GM21526 (cell line): ENCODE data around the gene LSM6.

ENCODE experiments used
- ATAC-seq: cut with Tn5 transposase; IDR thresholded peaks from one replicate; pipeline ENCODE4 v1.9.1; 2021; ENCODE audit warnings: moderate library complexity; ENCODE audit not compliant: unreplicated experiment, low FRiP score

LSM6 gene

DNA sequence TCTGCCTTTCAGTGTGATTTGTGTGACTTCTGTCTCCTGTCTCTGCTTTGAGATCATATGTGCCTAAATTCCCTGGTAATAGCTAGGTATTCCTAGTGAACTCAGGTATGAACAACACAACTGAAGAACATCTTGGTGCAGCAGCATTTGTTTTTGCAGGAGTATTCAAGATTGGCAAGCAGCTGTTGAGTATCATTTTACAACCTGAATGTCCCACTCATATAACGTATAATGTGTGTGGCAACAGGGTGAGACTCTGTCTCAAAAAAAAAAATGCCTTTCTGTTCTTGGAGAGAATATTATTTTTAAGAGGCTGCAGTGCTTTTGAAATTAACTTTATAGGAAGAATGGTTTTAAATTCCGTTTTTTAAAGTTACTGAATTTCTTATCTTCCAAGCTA lies 7.7 kb downstream of the LSM6 start:
- no peak for ATAC-seq

- no peak for ATAC-seq
Observed at GRCh38 chr4:146186041-146186440, 10.5 kb downstream of the LSM6 start.

- no peak for ATAC-seq
Observed at GRCh38 chr4:146186596-146186995, 11.1 kb downstream of the LSM6 start.

DNA sequence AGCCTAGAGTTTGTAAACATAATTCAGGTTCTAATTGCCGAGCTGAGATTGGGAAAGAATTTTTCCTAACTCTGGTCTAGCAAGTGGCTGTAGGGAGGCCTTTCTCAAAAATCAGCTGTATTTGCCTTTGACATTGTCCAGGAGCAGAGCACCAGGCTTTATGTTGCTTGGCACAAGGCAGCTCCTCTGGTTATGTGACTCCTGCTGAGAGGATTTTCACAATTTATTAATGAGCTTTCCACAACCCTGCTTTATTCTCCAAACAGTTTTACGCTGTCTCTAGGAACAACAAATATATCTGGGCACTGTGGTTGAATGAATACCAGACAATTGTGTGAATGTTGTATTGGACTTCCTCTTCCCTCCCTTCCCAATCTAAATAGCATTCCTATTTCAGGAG lies 14.9 kb downstream of the LSM6 start:
- no peak for ATAC-seq

DNA sequence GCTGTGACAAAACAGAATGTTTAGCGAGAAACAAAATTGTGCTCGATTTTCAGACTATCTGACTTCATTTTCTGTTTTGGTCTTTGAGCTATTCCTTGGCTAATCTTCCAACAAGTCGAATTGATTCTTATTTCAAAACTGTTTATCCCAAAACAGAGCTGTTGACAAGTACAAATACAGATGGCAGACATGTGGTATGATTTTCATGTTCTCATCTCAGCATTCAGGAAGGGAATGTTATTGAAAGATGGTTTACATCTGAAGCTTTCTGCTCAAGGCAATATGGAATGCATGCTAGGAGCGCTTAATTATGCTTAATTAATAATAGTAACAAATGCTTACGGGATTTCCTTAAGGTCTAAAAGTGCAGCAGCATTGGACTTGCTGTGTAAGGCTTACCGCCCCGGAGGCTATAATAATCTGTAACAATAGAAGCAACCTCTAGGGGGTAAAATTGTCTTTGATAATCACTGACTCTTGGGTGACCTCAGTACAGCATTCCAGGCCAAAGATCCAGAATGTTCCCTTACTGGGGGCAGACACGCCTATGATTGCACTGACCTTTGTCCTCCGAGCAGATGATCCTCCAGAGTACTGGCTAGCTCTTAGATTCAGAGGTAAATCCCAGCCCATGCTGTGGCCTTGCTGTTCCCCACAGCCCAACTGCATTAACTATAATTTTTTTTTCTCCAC lies 16.4 kb downstream of the LSM6 start:
- no peak for ATAC-seq

GRCh38 chr4:146193628-146194027 lies 18.1 kb downstream of the LSM6 start:
- ATAC-seq = no peak

- ATAC-seq = no peak
Observed at GRCh38 chr4:146194212-146194611, 18.7 kb downstream of the LSM6 start.

GRCh38 chr4:146202665-146203064 lies 27.1 kb downstream of the LSM6 start:
- no peak for ATAC-seq

GRCh38 chr4:146207410-146207809 lies 31.9 kb downstream of the LSM6 start:
- no peak for ATAC-seq

GRCh38 chr4:146210890-146211289 lies 35.4 kb downstream of the LSM6 start:
- ATAC-seq = no peak

DNA sequence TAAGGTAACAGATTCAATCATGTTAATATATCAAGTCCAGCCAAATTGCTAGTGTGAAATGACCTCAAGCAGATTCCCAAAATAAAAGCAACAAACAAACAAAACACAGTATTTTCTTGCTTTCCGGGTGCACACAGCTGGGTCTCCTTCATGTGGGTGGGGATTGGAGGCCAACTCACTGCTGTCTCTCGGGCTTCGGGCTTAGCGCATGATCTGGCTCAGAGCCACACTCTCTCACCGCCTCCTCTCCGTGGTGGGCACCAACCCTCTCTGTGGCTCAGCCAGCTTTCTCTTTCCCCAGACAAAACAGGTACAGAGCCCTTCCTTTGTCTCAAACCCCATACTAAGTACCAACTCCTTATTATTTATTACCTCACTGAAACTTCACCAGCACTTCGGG lies 35.9 kb downstream of the LSM6 start:
- no peak for ATAC-seq

GRCh38 chr4:146212781-146213180 lies 37.3 kb downstream of the LSM6 start:
- no peak for ATAC-seq

DNA sequence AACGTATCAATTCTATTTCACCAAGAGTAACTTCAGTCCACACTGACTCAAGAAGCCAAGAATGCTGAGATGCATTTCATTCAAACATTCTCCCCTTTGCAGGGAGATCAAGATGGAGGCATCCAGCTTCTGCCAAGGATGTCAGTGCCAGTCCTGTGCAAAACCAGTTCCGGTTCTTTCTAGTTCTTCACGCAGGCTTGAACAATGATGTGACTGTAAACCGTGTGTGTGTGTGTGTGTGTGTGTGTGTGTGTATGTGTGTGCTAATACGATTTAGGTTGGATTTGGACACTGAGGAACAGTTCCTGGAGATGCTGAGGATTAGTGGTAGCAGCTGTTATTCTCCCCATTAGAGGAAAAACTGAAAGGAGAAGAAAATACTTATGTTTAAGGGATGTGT lies 38.7 kb downstream of the LSM6 start, which contains the start of gene REELD1:
Gene REELD1 (plus strand): TSS at position 301 of the 400 bp plus-strand sequence. CDS start 2,415 bp downstream, outside the sequence.
- no peak for ATAC-seq

DNA sequence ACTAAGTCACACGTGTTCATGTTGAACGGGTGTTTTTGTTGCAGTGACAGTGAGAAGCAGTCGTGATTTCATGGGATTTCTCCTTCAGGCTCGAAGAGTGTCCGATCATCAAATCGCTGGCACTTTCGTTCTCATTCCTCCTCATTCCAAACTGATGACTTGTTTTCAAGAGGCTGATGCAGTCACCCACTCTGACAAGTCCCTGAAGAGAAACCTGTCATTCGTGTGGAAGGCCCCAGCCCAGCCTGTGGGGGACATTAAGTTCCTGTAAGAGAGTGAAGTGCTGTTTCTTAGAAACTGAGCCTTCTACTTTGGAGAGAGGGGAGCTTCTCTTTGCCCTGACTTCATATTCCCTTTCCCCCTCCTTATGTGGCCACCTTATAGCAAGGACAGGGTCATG lies 46.8 kb downstream of the LSM6 start:
- ATAC-seq = no peak

DNA sequence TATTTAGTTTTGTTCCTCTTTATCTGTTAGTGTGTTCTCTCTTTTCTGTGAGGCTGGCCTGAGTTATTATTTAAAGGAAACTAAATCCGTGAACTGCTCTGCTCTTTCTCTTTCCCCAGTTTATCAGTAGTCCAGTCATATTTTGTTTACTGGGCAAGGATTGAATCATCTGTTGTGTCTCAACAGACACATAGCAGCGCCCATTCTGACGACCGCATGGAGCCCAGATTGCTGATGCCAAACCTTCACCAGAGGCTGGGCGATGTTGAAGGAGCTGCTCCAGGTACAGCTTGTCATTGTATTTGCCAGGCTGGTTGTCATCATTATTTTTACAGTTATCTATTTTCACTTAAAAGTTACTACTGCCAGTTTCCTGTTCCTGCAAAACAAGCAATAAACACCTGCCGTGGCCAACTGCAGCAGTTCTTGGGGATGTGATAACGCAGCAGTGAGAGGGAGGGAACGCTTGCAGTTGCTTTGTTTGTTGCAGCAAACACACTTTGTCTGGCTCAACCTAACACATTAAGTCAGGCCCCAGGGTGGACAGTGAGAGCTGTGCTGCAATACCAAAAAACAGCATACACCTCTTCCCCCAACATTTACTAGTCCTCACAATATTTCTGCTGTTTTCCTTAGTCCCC lies 48.9 kb downstream of the LSM6 start:
- no peak for ATAC-seq

- ATAC-seq = no peak
Observed at GRCh38 chr4:146229406-146229805, 53.9 kb downstream of the LSM6 start.

DNA sequence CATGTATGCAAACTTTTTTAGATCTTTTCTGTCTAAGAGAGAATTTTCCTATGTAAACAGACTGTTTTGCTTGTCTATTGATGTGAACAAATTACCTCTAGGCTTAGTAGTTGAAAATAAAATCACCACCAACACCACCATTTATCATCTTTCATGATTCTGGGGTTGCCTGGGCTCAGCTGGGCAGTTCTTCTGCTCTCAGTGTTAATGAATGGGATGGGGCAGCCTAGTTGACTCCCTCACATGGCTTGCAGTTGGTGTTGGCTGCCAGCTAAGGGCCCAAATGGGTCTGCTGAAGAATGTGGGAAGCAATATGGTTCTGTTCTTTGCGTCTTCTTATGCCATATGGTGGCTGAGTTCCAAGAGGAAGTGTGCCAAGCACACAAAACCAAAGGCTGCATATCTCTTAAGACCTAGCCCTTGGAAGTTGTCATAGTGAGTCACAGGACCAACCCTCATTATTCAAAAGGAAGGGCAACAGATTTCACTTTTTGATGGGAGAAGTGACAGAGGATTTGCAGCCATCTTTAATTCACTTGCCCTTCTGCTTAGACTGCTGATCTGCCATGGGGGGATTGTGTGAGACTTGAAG lies 56.7 kb downstream of the LSM6 start:
- no peak for ATAC-seq

DNA sequence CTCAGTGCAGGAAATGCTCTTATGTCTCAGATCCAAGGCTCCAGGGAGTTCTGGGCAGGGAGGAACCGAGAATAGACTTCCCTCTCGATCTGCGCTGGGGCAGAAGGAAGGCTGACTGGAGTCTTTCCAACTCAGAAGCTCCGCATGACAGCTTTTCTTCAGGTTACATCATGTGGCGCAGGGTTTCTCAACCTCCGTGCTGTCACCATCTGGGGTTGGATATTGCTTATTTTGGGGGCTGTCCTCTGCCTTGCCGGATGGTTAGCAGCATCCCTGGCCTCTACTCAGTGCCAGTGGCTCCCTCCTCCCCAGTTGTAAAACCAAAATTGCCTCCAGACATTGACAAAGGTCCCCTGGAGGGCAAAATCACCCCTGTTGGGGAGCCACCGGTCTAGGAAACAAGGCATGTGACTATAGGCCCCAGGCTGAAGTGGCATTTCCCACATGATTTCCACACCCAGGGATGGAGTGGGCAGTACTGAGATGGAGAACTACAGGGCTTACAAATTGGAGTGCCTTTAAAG lies 60.2 kb downstream of the LSM6 start:
- no peak for ATAC-seq

- ATAC-seq = no peak
Observed at GRCh38 chr4:146236216-146236615, 60.7 kb downstream of the LSM6 start.

DNA sequence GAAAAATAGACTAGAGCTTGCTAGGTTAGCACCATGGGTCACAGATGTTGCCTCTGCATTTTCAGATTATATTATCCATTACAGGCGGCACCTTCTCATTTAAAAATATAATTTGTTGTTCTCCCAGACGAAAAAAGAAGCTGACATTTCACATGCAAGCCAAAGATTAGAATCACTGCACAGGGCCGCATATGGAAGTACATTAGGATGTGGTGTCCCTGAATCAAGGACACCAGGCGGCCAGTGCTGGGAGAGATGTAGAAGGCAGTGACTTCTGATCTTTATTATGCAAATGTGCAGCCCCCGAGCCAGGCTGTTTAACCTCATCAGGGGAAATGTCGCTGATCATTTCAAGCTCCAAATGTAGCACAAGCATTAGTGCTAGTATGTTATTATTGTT lies 61.6 kb downstream of the LSM6 start:
- ATAC-seq = no peak

- no peak for ATAC-seq
Observed at GRCh38 chr4:146238107-146238506, 62.6 kb downstream of the LSM6 start.
